HTERT RPE-1 (cell line): ENCODE results near the gene P2RX2.

Experiments
- in situ Hi-C: fragments of 300-500 bp; cut with MboI; formaldehyde crosslinking; loops from 4 replicates; pipeline ENCODE4 v1.14.3; 2020; ENCODE audit warnings: low sequenced_read_pairs

Gene P2RX2

GRCh38 chr12:132619386-132620112 lies 973 bp downstream of the P2RX2 start:
- in situ Hi-C loops: no loop called here

DNA sequence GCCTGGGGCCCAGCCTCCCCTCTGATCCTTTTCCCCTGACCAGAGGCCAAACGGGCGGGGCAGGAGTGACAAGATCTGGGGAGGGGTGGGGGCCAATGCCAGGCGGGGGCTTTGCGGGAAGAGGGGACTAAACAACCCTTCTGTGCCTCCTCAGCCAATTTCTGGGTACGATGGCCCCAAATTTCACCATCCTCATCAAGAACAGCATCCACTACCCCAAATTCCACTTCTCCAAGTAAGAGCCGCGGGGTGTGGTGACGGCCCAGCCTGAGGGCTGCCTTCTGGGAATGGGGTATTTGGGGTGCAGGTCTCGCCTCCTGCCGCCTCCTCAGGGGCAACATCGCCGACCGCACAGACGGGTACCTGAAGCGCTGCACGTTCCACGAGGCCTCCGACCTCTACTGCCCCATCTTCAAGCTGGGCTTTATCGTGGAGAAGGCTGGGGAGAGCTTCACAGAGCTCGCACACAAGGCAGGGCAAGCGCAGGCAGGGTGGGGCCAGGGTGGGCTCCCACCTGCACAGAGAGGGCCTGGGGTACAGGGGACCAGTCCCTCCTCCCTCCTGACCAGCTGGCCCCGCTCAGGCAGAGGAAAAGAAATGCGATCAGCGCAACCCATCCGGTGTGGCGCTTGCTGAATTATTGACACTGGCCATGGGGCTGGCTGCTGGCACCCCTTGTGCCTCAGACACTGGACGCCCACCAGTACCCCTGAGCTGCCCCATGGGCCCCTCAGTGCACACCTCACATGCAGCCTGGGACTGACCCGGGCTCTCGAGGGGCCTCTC lies 1.7 kb downstream of the P2RX2 start:
- in situ Hi-C loops: no loop called here

DNA sequence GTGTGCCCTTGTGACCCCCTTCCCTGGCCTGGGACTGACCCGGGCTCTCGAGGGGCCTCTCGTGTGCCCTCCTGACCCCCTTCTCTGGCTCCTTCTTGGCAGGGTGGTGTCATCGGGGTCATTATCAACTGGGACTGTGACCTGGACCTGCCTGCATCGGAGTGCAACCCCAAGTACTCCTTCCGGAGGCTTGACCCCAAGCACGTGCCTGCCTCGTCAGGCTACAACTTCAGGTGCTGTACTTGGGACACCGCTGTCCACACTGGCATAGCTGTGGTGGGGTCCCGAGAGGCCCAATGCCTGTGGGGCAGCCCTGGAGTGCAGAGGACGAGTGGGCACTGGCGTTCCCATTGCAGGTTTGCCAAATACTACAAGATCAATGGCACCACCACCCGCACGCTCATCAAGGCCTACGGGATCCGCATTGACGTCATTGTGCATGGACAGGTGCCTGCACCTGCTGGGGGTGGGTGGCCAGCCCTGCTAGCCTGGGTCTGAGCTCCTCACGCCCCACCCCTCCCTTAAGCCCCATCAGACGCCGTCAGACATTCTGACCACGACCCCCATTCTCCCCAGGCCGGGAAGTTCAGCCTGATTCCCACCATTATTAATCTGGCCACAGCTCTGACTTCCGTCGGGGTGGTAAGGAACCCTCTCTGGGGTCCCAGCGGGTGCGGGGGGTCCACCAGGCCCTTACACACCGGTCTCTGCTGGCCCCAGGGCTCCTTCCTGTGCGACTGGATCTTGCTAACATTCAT lies 2.5 kb downstream of the P2RX2 start:
- in situ Hi-C loops: no loop called here

GRCh38 chr12:132621657-132622435 lies 3.3 kb downstream of the P2RX2 start:
- in situ Hi-C loops: no loop called here

DNA sequence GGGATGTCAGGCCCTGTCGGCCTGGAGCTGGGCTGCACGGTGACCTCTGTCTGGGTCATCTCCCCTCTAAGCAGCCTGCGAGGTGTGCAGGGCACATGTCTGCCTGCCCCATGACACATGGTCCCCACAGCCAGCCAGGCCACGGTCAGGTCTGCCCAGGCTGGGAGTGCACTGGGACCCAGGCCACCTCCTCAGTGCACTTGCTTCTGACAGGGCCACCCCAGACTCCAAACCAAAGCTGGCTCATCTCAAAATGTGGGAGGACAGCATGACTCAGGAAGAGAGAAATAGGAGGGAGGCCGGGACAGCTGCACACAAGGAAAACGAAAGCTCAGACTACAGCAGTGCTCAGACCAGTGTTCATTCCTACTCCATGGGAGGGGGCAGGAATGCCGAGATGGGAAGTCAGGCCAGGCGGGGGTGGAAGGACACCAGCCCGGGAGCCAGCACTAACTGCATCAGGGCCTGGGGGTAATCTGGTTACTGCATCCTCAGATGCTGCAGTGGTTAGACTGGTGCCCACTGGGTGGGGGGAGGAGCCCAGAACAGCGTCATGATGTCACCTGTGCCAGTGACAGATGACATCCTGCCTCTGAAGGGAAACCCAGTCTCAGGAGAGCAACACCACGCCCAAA lies 4.0 kb downstream of the P2RX2 start:
- in situ Hi-C loops: no loop called here

DNA sequence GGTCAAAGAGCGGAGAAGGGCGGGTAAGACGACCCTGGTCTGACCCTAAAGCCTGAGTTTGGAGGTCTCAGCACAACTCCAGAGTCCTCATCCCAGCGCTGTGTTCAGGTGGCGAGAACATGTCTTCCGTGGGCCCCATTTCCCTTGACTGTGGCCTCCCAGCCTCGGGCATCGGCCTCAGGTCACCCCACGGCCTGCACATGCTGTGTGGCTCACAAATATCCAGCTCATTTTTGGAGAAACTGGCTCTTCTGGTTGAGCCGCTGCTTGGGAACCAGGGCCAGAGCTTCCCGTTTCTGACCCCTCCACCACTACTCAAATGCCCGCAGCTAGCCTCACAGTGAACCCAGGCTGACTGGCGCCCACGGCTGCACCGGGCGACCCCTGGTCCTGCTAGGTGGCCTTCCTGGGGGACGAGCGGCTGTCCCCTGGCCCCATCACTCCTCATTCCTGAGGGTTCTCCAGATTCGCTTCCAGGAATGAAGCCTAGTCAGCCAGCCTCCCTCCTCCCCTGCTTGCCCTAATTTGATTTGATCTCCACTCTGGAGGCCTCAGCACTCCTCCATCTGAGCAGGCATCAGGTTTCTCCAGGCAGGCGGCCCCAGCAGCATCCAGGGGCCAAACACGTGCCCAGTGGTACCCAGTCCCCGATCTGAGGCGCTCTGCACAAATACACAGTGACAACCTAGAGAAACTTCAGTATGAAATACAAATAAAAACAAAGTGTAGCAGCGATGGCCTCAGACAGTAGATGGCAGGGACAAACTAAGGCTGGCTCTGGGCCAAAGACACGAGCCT lies 4.7 kb downstream of the P2RX2 start:
- in situ Hi-C loops: no loop called here

- in situ Hi-C loops: no loop called here
Measured at GRCh38 chr12:132624186-132624855, 5.7 kb downstream of the P2RX2 start.

DNA sequence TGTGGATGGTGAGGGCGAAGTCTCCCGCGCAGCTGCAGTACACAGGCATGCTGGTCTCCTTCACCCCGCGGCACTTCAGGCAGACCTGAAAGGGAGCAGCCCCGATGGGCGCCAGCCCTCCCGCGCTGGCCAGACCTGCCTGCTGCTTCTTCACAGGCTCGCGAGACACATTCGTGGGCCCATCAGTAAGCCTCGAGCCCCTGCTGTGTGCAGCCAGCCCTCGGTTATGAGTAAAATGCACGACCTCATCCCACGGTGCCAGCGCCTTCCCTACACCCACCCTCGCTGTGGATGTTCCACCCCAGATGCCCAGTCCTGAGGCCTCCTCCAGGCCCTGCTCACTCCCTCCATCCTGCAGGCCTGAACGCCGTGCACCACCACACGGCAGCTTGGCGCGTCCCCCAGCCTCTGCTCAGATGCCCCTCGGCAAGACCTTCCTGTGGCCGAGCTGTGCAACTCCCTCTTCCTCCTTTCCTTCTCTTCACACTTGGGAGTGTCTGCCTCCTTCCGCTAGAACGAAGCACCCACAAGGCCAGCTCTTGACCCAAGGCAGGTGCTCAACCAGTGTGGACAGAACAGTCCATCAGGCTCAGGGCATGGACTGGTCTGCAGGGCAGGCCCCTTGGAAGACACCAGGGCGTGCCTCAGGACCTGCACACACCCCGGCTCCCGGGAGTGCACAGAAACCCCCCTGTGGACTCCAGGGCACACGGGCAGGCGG lies 6.5 kb downstream of the P2RX2 start:
- in situ Hi-C loops: no loop called here

- in situ Hi-C loops: no loop called here
Measured at GRCh38 chr12:132625731-132626430, 7.3 kb downstream of the P2RX2 start.

- in situ Hi-C loops: no loop called here
Measured at GRCh38 chr12:132629330-132629729, 10.8 kb downstream of the P2RX2 start.

GRCh38 chr12:132630672-132631071 lies 12.1 kb downstream of the P2RX2 start:
- in situ Hi-C loops: no loop called here

DNA sequence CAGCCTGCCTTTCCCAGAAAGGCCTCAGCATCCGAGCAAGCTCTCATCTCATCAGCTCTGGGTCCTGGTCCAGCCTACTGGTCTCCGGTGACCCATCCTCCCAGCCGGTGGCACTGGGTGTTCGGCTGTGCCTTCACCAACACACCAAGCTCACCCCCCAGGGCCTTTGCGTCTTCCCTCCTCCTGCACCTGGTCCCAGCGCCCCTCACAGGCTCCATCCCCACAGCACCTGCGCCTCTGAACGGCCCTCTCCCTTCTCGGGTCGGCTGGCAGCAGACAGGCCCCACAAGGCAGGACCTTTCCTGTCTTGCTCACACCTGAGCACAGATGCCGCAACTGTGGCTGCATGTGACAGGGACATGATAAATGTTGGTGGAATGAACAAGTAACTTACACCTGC lies 13.1 kb downstream of the P2RX2 start:
- in situ Hi-C loops: no loop called here

DNA sequence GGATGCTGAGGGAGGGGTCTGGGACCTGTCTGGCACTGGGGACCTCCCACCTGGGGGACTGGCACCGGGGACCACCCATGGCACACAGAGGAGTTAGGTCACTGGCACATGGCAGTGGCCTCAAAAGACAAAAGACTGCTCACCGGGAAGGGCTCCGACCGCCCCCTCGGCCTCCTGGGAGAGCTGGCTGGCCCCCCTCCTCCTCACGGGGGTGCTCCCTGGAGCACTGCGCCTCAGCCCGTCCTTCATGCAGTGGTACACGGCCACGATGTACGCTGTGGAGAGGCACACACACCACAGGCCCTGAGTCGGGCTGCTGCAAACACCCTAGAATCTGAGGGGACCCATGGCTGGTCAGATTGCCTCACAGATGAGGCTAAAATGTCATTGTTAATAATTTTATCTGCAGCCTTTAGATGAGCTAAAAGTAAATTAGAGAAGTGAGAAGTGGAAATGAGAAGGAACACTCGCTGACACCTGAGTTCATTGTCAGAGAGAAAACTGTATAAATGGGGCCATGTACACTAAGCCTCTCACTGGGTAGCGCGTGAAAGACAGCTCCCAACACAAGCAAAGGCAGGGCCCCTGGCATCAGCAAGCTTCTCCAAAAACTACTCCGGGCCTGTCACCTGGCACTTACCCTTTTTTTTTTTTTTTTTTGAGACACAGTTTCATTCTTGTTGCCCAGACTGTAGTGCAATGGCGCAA lies 14.1 kb downstream of the P2RX2 start:
- in situ Hi-C loops: no loop called here

GRCh38 chr12:132633398-132633797 lies 14.8 kb downstream of the P2RX2 start:
- in situ Hi-C loops: no loop called here

DNA sequence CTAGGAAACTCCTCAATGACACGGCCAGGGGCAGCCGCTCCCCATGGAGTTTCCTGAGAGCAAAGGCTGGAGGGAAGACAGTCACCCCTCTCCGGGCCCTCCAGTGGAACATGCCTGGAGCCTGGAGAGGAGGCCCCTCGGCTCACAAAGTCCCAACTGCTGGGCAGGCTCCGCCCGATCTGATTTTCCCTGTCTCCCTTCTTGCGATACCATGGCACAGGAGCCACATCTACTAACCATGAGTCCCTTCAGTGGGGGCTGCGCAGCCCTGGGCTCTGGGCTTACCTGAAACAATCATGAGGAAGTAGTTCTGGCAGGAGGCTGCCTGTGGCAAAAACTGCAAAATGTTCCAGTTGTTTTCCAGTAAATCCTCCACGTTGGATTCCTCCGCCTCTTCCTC lies 15.3 kb downstream of the P2RX2 start:
- in situ Hi-C loops: no loop called here

GRCh38 chr12:132634411-132634990 lies 15.9 kb downstream of the P2RX2 start:
- in situ Hi-C loops: no loop called here
